ENCODE results near the gene MAGI1. TPM values are rescaled to one million over a fixed set of nuclear protein-coding genes. Genes with fewer than 3 reads are reported as not detected.

The MAGI1 gene
- total RNA-seq, 1 experiment from 2014 or later: 3.4 TPM

- no peak for DNase-seq
- H3K27me3 ChIP-seq: no peaks in the 10 kb centered on the region
- H3K36me3 ChIP-seq: no peaks in the 10 kb centered on the region
- no peaks in the 10 kb centered on the region for H3K9me3 ChIP-seq
- no peak overlapping the region for H3K4me3 ChIP-seq
These were observed 682.1 kb downstream of the MAGI1 start for GRCh38 chr3:65356331-65357248.

GRCh38 chr3:65354880-65355279 is 683.8 kb downstream of the MAGI1 start:
- H3K4me3 ChIP-seq: no peak overlapping the region
- H3K27me3 ChIP-seq: no peaks in the 10 kb centered on the region
- H3K9me3 ChIP-seq: no peaks in the 10 kb centered on the region
- H3K36me3 ChIP-seq: no peaks in the 10 kb centered on the region
- no peak for DNase-seq

- no peaks in the 10 kb centered on the region for H3K27me3 ChIP-seq
- DNase-seq: no peak
- no peak overlapping the region for H3K4me3 ChIP-seq
- no peaks in the 10 kb centered on the region for H3K36me3 ChIP-seq
- no peaks in the 10 kb centered on the region for H3K9me3 ChIP-seq
These were observed 685.8 kb downstream of the MAGI1 start for GRCh38 chr3:65352951-65353350.

- DNase-seq: no peak
- H3K36me3 ChIP-seq: no peaks in the 10 kb centered on the region
- H3K4me3 ChIP-seq: no peak overlapping the region
- no peaks in the 10 kb centered on the region for H3K9me3 ChIP-seq
- H3K27me3 ChIP-seq: no peaks in the 10 kb centered on the region
These were observed 687.0 kb downstream of the MAGI1 start for GRCh38 chr3:65351753-65352152.

GRCh38 chr3:65350801-65351476 is 687.8 kb downstream of the MAGI1 start:
- H3K27me3 ChIP-seq: no peaks in the 10 kb centered on the region
- H3K4me3 ChIP-seq: no peak overlapping the region
- no peaks in the 10 kb centered on the region for H3K9me3 ChIP-seq
- no peak for DNase-seq
- no peaks in the 10 kb centered on the region for H3K36me3 ChIP-seq

GRCh38 chr3:65348398-65348995 is 690.2 kb downstream of the MAGI1 start:
- no peaks in the 10 kb centered on the region for H3K27me3 ChIP-seq
- no peaks in the 10 kb centered on the region for H3K9me3 ChIP-seq
- no peaks in the 10 kb centered on the region for H3K36me3 ChIP-seq
- no peak overlapping the region for H3K4me3 ChIP-seq
- DNase-seq: no peak

- Histone ChIP-seq H3K36me3 (no peaks in the 10 kb centered on the region), H3K9me3 (no peaks in the 10 kb centered on the region), H3K27me3 (no peaks in the 10 kb centered on the region), H3K4me3 (no peak overlapping the region)
- no peak for DNase-seq
These were observed 691.6 kb downstream of the MAGI1 start for GRCh38 chr3:65347166-65347565.

- H3K4me3 ChIP-seq: no peak overlapping the region
- no peaks in the 10 kb centered on the region for H3K36me3 ChIP-seq
- no peaks in the 10 kb centered on the region for H3K9me3 ChIP-seq
- no peaks in the 10 kb centered on the region for H3K27me3 ChIP-seq
- DNase-seq: no peak
These were observed 693.9 kb downstream of the MAGI1 start for GRCh38 chr3:65344846-65345245.

GRCh38 chr3:65344444-65344843 is 694.3 kb downstream of the MAGI1 start:
- Histone ChIP-seq H3K36me3 (no peaks in the 10 kb centered on the region), H3K9me3 (no peaks in the 10 kb centered on the region), H3K27me3 (no peaks in the 10 kb centered on the region), H3K4me3 (no peak overlapping the region)
- no peak for DNase-seq

- Histone ChIP-seq H3K36me3 (no peaks in the 10 kb centered on the region), H3K9me3 (no peaks in the 10 kb centered on the region)
- no peak for DNase-seq
These were observed 695.0 kb downstream of the MAGI1 start for GRCh38 chr3:65343736-65344135.

GRCh38 chr3:65343026-65343425 is 695.7 kb downstream of the MAGI1 start:
- H3K27me3 ChIP-seq: no peaks in the 10 kb centered on the region
- no peaks in the 10 kb centered on the region for H3K9me3 ChIP-seq
- H3K4me3 ChIP-seq: no peak overlapping the region
- no peaks in the 10 kb centered on the region for H3K36me3 ChIP-seq
- DNase-seq: no peak

More at GRCh38 chr3:65343736-65344135, 695.0 kb downstream of the MAGI1 start:
- no peak overlapping the region for H3K4me3 ChIP-seq
- no peaks in the 10 kb centered on the region for H3K27me3 ChIP-seq

GRCh38 chr3:65342084-65342683 is 696.5 kb downstream of the MAGI1 start:
- Histone ChIP-seq H3K27me3 (no peaks in the 10 kb centered on the region), H3K9me3 (no peaks in the 10 kb centered on the region), H3K4me3 (no peak overlapping the region), H3K36me3 (no peaks in the 10 kb centered on the region)
- DNase-seq: peak; percentile 19

- no peaks in the 10 kb centered on the region for H3K36me3 ChIP-seq
- no peak for DNase-seq
- no peak overlapping the region for H3K4me3 ChIP-seq
- H3K9me3 ChIP-seq: no peaks in the 10 kb centered on the region
- no peaks in the 10 kb centered on the region for H3K27me3 ChIP-seq
These were observed 699.5 kb downstream of the MAGI1 start for GRCh38 chr3:65339192-65339740.

GRCh38 chr3:65338571-65338970 is 700.1 kb downstream of the MAGI1 start:
- H3K27me3 ChIP-seq: no peaks in the 10 kb centered on the region
- no peaks in the 10 kb centered on the region for H3K9me3 ChIP-seq
- no peak for DNase-seq
- H3K4me3 ChIP-seq: no peak overlapping the region
- no peaks in the 10 kb centered on the region for H3K36me3 ChIP-seq

- H3K9me3 ChIP-seq: no peaks in the 10 kb centered on the region
- H3K4me3 ChIP-seq: no peak overlapping the region
- no peaks in the 10 kb centered on the region for H3K27me3 ChIP-seq
- no peaks in the 10 kb centered on the region for H3K36me3 ChIP-seq
- DNase-seq: no peak
These were observed 703.1 kb downstream of the MAGI1 start for GRCh38 chr3:65335587-65335986.

- H3K27me3 ChIP-seq: no peaks in the 10 kb centered on the region
- DNase-seq: no peak
- H3K36me3 ChIP-seq: no peaks in the 10 kb centered on the region
- no peaks in the 10 kb centered on the region for H3K9me3 ChIP-seq
- H3K4me3 ChIP-seq: no peak overlapping the region
These were observed 704.6 kb downstream of the MAGI1 start for GRCh38 chr3:65334045-65334665.

Data from MG63 (cell line).